AG08395 (cell line): ENCODE measurements around the gene NMB.

Experiments
- DNase-seq: peaks from one replicate; pipeline ENCODE4 v3.0.0; 2012; ENCODE audit warnings: mixed read lengths, low spot score

The NMB gene

DNA sequence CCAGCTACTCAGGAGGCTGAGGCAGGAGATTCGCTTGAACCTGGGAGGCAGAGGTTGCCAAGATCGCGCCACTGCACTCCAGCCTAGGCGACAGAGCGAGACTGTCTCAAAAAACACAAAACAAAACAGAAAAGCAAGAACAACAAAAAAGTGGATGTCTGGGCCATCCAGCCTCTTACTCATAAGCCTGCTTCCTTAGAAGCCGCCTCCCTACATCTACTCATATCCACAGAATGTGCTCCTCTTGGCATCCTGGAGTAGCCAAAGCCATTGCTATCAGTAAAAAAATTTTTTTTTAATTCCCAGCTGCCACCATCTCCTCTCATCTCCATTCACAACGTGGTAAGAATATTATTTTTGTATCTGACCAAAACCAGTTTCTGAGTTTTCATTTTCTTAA is 46.4 kb downstream of the NMB start:
- DNase-seq = peak; percentile 38

- DNase-seq = no peak
Observed at GRCh38 chr15:84609818-84610525, 48.0 kb downstream of the NMB start.

GRCh38 chr15:84608707-84609284 is 49.2 kb downstream of the NMB start:
- no peak for DNase-seq

- no peak for DNase-seq
Observed at GRCh38 chr15:84606653-84607120, 51.3 kb downstream of the NMB start.

DNA sequence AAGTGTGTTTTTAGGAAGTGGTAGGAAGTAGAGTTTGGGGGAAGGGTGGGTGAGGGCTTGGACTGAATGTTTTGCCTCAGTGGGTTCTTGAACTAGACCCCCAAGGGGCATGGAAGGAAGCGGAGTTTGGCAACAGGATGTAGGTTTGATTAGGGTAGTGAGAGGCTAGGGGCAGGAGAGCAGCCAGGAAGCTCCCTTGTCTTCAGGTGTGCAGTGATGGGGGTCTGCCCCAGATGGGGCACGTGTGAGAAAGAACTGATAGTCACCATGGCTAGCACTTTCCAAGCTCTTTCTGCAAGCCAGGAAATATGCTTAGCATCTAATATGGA is 52.5 kb downstream of the NMB start:
- no peak for DNase-seq
